MCF 10A (cell line): ENCODE data around the gene RPS5. TPM values are rescaled to one million over a fixed set of nuclear protein-coding genes. Genes with fewer than 3 reads are reported as not detected.

Experiments
- BruUV-seq: library from RNA; stranded (reverse); fragments of 400-500 nt; replicated peaks from 2 replicates; lab custom pipeline; 2021; lab: Mats Ljungman, UMichigan
- CTCF ChIA-PET: fragments of 300-600 bp; sonication (Branson Sonifier 250); formaldehyde crosslinking; extraction: SDS; loops from one replicate; lab custom pipeline; 2021; ENCODE audit warnings: antibody characterized with exemption, inconsistent platforms; lab: Yijun Ruan, JAX
- POLR2A ChIA-PET: fragments of 300-600, 350-650 bp; sonication (Branson Sonifier 250); formaldehyde crosslinking; extraction: SDS; loops from one replicate; lab custom pipeline; 2020; ENCODE audit warnings: antibody characterized with exemption, inconsistent platforms; lab: Yijun Ruan, JAX
- DNase-seq: peaks from one replicate; pipeline ENCODE4 v3.0.0-alpha.2; 2018; ENCODE audit not compliant: unreplicated experiment
- H3K27ac Mint-ChIP-seq: one replicate; pipeline ENCODE4 v1.8.0; 2022; ENCODE audit warnings: mild to moderate bottlenecking, low read depth, mixed read lengths; ENCODE audit not compliant: unreplicated experiment
- H3K27me3 Mint-ChIP-seq: one replicate; pipeline ENCODE4 v1.8.0; 2022; ENCODE audit warnings: mixed read lengths; ENCODE audit not compliant: insufficient read depth, unreplicated experiment
- H3K36me3 Mint-ChIP-seq: one replicate; pipeline ENCODE4 v1.8.0; 2022; ENCODE audit warnings: mild to moderate bottlenecking, moderate library complexity, mixed read lengths; ENCODE audit not compliant: insufficient read depth, unreplicated experiment
- H3K4me1 Mint-ChIP-seq: one replicate; pipeline ENCODE4 v1.8.0; 2022; ENCODE audit warnings: mixed read lengths; ENCODE audit not compliant: insufficient read depth, unreplicated experiment
- H3K4me3 Mint-ChIP-seq: one replicate; pipeline ENCODE4 v1.8.0; 2022; ENCODE audit warnings: mild to moderate bottlenecking, moderate library complexity, mixed read lengths; ENCODE audit not compliant: unreplicated experiment
- H3K9me3 Mint-ChIP-seq: one replicate; pipeline ENCODE4 v1.8.0; 2022; ENCODE audit warnings: mixed read lengths; ENCODE audit not compliant: unreplicated experiment
- CTCF ChIP-seq: fragments of 200-600 bp; IDR thresholded peaks from one replicate; pipeline ENCODE4 v1.8.0; 2022; ENCODE audit warnings: antibody characterized with exemption, mild to moderate bottlenecking; ENCODE audit not compliant: unreplicated experiment
- intact Hi-C: fragments of 100-400 bp; cut with micrococcal nuclease; formaldehyde crosslinking; loops from 2 replicates; pipeline ENCODE4 v1.14.1; 2022
- total RNA-seq: library from RNA; stranded (reverse); gene quantifications from 2 replicates; pipeline ENCODE4 v1.2.3, GENCODE V29; 2022

Gene RPS5
- total RNA-seq, 1 experiment from 2014 or later, result 1,779 TPM

DNA sequence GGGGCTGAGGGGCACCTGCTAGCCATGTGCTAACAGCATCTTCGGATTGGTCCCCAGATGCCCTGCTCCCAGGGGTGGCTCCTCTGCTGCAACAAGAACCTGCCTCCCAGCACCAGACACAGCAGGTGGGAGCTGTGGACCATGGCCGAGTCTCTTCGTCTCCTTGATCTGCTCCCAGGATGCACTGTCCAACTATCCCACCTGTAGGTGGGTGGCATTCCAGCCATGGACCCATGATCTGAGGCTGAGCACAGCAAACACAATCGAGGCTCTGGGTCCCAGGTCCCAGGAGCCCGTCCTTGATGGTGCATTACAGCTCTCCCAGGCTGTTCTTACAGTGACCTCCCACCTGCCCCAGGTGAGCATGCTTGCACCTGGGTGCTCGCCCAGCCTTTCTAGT, 7.8 kb upstream of the RPS5 start:
- intact Hi-C loops, result no loop called here
- Mint-ChIP-seq H3K27ac (no peak overlapping the region), H3K9me3 (no peaks in the 10 kb centered on the region), H3K4me1 (peaks cover 12% of the 10 kb centered on the region), H3K36me3 (peaks cover 20% of the 10 kb centered on the region), H3K27me3 (no peaks in the 10 kb centered on the region), H3K4me3 (peak overlapping the region; percentile 94)
- CTCF ChIA-PET, result interaction anchor here (0.6 to 1.3 kb wide), 3 partner anchors 10 to 141 kb away, joined by 3 to 6 read pairs (median 4); partner anchors contain the start of gene ZBTB45
- no TSS peak for BruUV-seq
- POLR2A ChIA-PET, result interaction anchor here (0.7 to 1.7 kb wide), 6 partner anchors 15 to 141 kb away, joined by 3 to 22 read pairs (median 6); partner anchors contain the start of genes ZBTB45, ZNF497, ZNF584 and ZSCAN22
- no peak for DNase-seq
- no peak for TF ChIP-seq CTCF

- TSS peak; percentile 8 for BruUV-seq
- ChIA-PET POLR2A (interaction anchor here (0.6 to 1.7 kb wide), 8 partner anchors 16 to 565 kb away, joined by 3 to 22 read pairs (median 6); partner anchors contain the start of genes ERVK3-1, ZBTB45, ZNF497 and ZNF552), CTCF (interaction anchor here (1.3 kb wide), 1 partner anchor 11 kb away, joined by 6 read pairs; no protein-coding TSS in a partner anchor)
- H3K27me3 Mint-ChIP-seq, result no peaks in the 10 kb centered on the region
- H3K4me3 Mint-ChIP-seq, result peak overlapping the region; percentile 94
- H3K9me3 Mint-ChIP-seq, result no peaks in the 10 kb centered on the region
- H3K27ac Mint-ChIP-seq, result peak overlapping the region; percentile 97
- intact Hi-C loops, result no loop called here
- DNase-seq, result no peak
- peaks cover 20% of the 10 kb centered on the region for H3K36me3 Mint-ChIP-seq
- peaks cover 12% of the 10 kb centered on the region for H3K4me1 Mint-ChIP-seq
- TF ChIP-seq CTCF, result no peak
Measured at GRCh38 chr19:58380037-58380661, 6.9 kb upstream of the RPS5 start.

DNA sequence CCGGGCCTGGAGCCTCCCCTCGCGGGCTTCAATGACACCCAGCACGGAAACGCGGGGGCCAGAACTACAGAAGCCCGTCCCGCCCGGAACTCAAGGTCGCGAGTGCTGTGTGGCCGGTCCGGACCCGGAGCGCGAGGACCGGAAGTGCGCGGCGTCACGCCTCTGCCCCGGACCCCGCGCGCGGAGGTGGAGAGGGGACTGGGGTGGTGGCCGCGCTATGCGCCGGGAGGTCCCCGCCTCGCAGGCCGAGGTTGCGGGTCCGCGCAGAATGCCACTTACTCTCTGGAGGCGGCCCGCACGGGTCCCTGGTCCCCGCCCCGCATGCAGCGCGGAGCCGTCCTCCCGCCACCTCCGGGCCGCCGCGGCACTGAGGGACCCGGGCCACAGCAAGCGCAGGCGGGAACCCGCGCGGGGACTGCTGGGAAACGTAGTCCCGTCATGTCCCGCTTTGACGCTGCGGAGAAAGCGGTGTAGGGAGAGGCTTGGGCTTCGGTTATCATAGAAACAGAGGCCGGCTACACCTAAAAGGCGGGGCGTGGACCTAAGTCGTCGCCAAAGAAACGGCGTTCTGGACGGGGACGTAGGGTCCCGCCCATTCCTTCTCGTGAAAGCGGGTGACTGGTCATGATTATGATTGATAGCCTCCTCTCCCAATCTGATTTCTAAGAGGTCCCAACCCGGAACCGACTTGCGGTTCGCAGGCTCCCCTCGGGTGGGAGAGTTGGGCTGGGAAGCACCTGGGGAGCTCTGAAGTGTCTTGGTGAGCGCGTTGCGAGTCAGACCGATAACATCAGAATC, 6.2 kb upstream of the RPS5 start, which contains the start of gene ZNF837:
TSS of gene ZNF837 (minus strand) at position 369 of the 798 bp plus-strand sequence. CDS start 11,698 bp downstream, outside the sequence.
- Mint-ChIP-seq H3K9me3 (no peaks in the 10 kb centered on the region), H3K27me3 (no peaks in the 10 kb centered on the region), H3K4me3 (peak within 1 kb of the TSS; percentile 94), H3K36me3 (peaks cover 20% of the 10 kb centered on the region), H3K4me1 (peaks cover 17% of the 10 kb centered on the region), H3K27ac (peak within 1 kb of the TSS; percentile 97)
- TF ChIP-seq CTCF, result no peak
- DNase-seq, result peak; percentile 100
- CTCF ChIA-PET, result interaction anchor here (0.5 to 1.1 kb wide), 3 partner anchors 17 to 138 kb away, joined by 3 to 5 read pairs (median 4); no protein-coding TSS in a partner anchor
- intact Hi-C loops, result loop anchor here (1.0 kb wide), 3 partner anchors 19 to 55 kb away; partner anchors contain the start of genes ZNF497 and ZSCAN22
- no TSS peak for BruUV-seq
- POLR2A ChIA-PET, result interaction anchor here (0.7 to 2.3 kb wide), 14 partner anchors 14 to 194 kb away, joined by 3 to 27 read pairs (median 6); partner anchors contain the start of genes ZBTB45, ZNF324B, ZNF497 and ZNF584
